Cardiac fibroblast (primary cell): Measurements from ENCODE around the gene PSORS1C2.
A peak's percentile ranks its signal among the peaks of the same experiment; 100 is the strongest.

ENCODE experiments used
- DNase-seq, 2 donors: peaks; one replicate each; pipeline versions ENCODE4 v3.0.0 to v3.0.0-alpha.2; 2010; ENCODE audit warnings: low read depth in 2 of 2
- H3K4me3 ChIP-seq, 2 donors: replicated peaks in 1 of 2; 1 replicate in 1 of 2; 2 replicates in 1 of 2; pipeline ENCODE4 v1.5.1; 2011; ENCODE audit warnings: low read depth in 2 of 2, low read length in 2 of 2, mild to moderate bottlenecking in 2 of 2, moderate library complexity in 1 of 2
- CTCF ChIP-seq: IDR thresholded peaks from one replicate; pipeline ENCODE4 v1.5.1; 2011; ENCODE audit warnings: low read depth, mild to moderate bottlenecking, low read length, inconsistent platforms

The PSORS1C2 gene

GRCh38 chr6:31103136-31103535 lies 35.7 kb downstream of the PSORS1C2 start:
- no peak for TF ChIP-seq CTCF
- DNase-seq: no peak
- H3K4me3 ChIP-seq: no peak overlapping the region

- H3K4me3 ChIP-seq: no peak overlapping the region
- TF ChIP-seq CTCF: no peak
- no peak for DNase-seq
Observed at GRCh38 chr6:31098449-31098938, 40.4 kb downstream of the PSORS1C2 start.

GRCh38 chr6:31096656-31097055 lies 42.2 kb downstream of the PSORS1C2 start:
- H3K4me3 ChIP-seq: no peak overlapping the region
- no peak for TF ChIP-seq CTCF
- DNase-seq: no peak

- H3K4me3 ChIP-seq: no peak overlapping the region
- TF ChIP-seq CTCF: no peak
- no peak for DNase-seq
Observed at GRCh38 chr6:31096215-31096614, 42.7 kb downstream of the PSORS1C2 start.

GRCh38 chr6:31094389-31094881 lies 44.4 kb downstream of the PSORS1C2 start:
- DNase-seq: peak in 1 of 2 donors; percentile 63
- H3K4me3 ChIP-seq: no peak overlapping the region
- TF ChIP-seq CTCF: no peak

GRCh38 chr6:31092769-31093505 lies 45.9 kb downstream of the PSORS1C2 start:
- no peak for TF ChIP-seq CTCF
- H3K4me3 ChIP-seq: no peak overlapping the region
- no peak for DNase-seq

GRCh38 chr6:31092238-31092637 lies 46.6 kb downstream of the PSORS1C2 start:
- DNase-seq: no peak
- TF ChIP-seq CTCF: no peak
- H3K4me3 ChIP-seq: no peak overlapping the region
